HG02759 (cell line): ENCODE results near the gene FRS3.

Experiments used
- ATAC-seq: cut with Tn5 transposase; IDR thresholded peaks from one replicate; pipeline ENCODE4 v1.9.1; 2021; ENCODE audit warnings: mild to moderate bottlenecking, moderate library complexity; ENCODE audit not compliant: unreplicated experiment

FRS3 gene

DNA sequence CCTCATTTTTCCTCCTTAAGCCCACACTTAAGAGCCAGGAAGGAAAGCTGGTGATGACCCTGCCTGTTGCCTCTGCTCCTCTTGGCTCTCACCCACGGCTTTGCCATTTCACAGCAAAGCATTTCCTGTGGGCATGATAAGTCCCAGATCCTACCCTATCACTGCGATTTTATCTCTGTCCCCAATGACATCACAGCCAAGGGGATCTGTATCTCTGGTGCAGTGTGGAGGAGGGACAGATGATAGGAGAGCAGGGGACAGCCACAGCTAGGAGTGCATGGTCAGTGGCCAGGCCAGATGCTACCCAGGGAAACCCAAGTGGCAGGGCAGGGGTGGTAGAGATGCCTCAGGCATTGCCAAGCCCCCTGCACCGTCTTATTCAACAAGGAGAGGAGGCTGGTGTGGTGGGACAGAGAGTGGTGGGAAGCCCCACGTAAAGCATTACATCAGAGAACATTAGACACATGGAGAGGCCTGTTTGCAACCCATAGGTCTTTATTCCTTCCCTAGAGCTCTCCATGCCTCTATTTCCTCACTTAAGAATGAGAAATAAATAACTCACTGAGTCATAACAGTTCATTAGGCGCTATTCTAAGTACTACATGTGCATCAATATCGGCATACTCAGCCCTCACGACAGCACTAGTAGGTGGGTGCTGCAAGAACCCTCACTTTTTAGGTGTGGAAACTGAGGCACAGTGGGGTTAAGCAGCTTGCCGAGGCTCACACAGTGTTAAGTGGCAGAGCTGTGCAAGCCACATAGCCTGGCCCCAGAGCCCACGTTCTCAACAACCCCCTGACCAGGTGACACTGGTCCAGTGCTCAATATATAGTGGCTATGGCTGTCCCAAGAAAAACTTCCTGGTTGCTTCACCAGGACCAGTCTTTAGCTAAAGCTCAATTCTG, 48.9 kb downstream of the FRS3 start:
- ATAC-seq = no peak

DNA sequence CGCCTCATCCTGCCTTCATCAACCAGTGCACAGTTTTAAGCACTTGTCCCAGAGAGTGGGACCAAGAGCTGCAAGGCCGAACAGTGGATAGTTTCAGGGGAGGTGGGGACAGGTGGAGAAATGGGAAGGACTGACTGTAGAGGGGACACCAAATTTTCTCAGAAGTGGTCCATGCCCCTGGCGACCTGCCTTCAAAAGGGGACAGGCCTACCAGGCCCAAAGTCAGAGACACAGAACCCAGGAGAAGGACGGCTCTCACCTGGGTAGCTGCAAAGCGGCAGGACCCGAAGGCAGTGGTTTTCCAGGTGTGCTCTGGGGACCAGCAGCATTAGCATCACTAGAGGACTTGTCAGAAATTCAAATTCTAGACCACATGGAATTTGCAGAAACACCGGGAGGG, 50.1 kb downstream of the FRS3 start:
- no peak for ATAC-seq

DNA sequence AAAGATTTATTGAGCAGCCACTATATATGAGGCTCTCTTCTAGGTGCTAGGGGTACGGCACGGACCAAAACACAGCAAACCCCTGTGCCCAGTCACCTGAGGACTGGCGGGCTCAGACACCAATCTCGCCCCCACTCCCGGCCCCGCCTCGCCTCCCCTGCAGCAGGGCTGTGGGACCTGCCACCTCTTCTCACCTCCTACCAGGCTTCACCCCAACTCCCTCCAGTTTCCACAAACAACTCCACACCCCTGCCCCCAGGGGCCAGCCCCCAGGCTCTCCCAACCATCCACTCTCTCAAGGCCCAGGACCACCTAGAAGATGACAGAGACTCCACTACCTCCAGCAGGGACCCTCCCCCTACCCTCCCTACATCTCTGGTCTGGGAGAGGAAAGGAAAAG, 50.7 kb downstream of the FRS3 start:
- no peak for ATAC-seq

GRCh38 chr6:41728073-41728936, 51.4 kb downstream of the FRS3 start:
- ATAC-seq = no peak

- no peak for ATAC-seq
These were observed 52.0 kb downstream of the FRS3 start for GRCh38 chr6:41727705-41728072.

- no peak for ATAC-seq
These were observed 52.8 kb downstream of the FRS3 start for GRCh38 chr6:41726876-41727275.

- ATAC-seq = no peak
These were observed 54.9 kb downstream of the FRS3 start for GRCh38 chr6:41724586-41725501.

GRCh38 chr6:41724228-41724580, 55.5 kb downstream of the FRS3 start:
- no peak for ATAC-seq

DNA sequence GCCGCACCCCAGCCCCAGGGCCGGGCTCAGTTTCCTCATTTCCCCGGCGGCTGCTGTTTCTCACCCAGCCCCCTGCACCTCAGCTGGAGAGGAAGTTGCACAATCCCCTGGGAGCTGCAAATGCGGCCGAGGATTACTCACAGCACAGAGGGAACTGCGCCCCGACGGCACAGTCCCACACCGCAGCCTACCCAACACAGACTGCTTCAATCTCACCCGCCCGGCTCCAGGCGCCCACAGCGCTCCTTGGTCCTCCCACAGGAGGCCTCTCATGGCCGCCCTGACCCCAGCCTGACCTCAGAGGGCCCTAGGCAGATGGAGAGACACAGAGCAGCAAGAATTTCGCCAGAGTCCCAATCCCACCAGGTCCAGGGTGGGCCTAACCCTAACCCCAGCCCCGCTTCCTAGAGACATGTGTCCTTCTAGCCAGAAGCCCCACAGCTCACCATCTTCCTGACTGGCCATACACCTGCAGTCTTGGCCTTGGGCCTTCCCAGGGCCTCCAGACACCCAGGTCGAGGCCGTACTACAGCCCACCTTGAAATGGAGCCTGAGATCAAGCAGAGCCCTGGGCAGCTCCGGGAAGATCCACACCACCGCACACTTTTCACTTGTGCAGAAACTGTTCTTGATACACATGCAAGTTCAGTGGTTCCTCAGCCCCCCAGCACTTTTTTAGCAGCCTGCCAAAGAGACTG, 56.0 kb downstream of the FRS3 start:
- ATAC-seq = peak; percentile 72

- ATAC-seq = no peak
These were observed 56.7 kb downstream of the FRS3 start for GRCh38 chr6:41722969-41723529.

- no peak for ATAC-seq
These were observed 58.3 kb downstream of the FRS3 start for GRCh38 chr6:41721414-41721813.

GRCh38 chr6:41720783-41721182, 58.9 kb downstream of the FRS3 start:
- no peak for ATAC-seq

DNA sequence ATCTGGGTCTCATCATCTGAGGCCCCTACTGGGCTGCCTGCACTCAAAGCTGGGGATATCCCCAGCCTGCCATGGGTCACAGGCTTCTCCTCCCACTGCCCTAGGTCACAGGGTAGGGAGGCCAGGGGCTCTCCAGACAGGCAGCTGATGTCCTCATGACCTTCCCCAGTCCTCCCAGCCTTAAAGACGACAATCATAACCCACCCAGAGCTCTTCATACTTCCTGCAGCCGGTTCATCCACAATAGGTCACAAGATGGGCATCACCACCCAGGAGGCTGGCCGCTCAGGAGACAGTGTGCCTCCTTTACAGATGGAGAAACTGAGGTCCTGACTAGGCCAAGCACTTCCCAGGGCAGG, 59.5 kb downstream of the FRS3 start:
- ATAC-seq = peak; percentile 38
